WERI-Rb-1 (cell line): ENCODE data around the gene ARHGEF10L.
A peak's percentile ranks its signal among the peaks of the same experiment; 100 is the strongest.

Experiments
- DNase-seq: peaks from one replicate; pipeline ENCODE4 v3.0.0-alpha.2; 2020
- H3K27ac ChIP-seq: fragments of 250-450 bp; sonication (Bioruptor Pico); 2 replicates; pipeline ENCODE4 v1.5.1; 2020; ENCODE audit warnings: mild to moderate bottlenecking, moderate library complexity
- H3K27me3 ChIP-seq: fragments of 250-450 bp; sonication (Bioruptor Pico); 2 replicates; pipeline ENCODE4 v1.5.1; 2021; ENCODE audit warnings: mild to moderate bottlenecking, low read depth, moderate library complexity; ENCODE audit not compliant: insufficient read depth, severe bottlenecking
- H3K36me3 ChIP-seq: fragments of 250-450 bp; sonication (Bioruptor Pico); 2 replicates; pipeline ENCODE4 v1.5.1; 2020; ENCODE audit warnings: mild to moderate bottlenecking, moderate library complexity
- H3K4me3 ChIP-seq: 2 replicates; pipeline ENCODE4 v1.5.1; 2011; ENCODE audit warnings: low read depth, mild to moderate bottlenecking, control low read depth, low read length
- H3K9me3 ChIP-seq: fragments of 250-450 bp; sonication (Bioruptor Pico); 2 replicates; pipeline ENCODE4 v1.5.1; 2021; ENCODE audit warnings: mild to moderate bottlenecking, moderate library complexity; ENCODE audit not compliant: severe bottlenecking
- CTCF ChIP-seq: IDR thresholded peaks from 2 replicates; pipeline ENCODE4 v1.5.1; 2011; ENCODE audit warnings: low read depth, mild to moderate bottlenecking, control low read depth, inconsistent platforms, low read length

ARHGEF10L gene

GRCh38 chr1:17588048-17588871 lies 48.8 kb downstream of the ARHGEF10L start:
- no peaks in the 10 kb centered on the region for H3K9me3 ChIP-seq
- TF ChIP-seq CTCF: no peak
- H3K27me3 ChIP-seq: no peaks in the 10 kb centered on the region
- no peak overlapping the region; the same call in 1 of the 2 replicates for H3K4me3 ChIP-seq
- H3K36me3 ChIP-seq: peaks cover 14% of the 10 kb centered on the region
- H3K27ac ChIP-seq: peak overlapping the region; percentile 73
- DNase-seq: peak; percentile 68

- no peak for DNase-seq
- H3K36me3 ChIP-seq: peaks cover 22% of the 10 kb centered on the region
- H3K4me3 ChIP-seq: no peak overlapping the region
- TF ChIP-seq CTCF: no peak
- H3K9me3 ChIP-seq: no peaks in the 10 kb centered on the region
- H3K27me3 ChIP-seq: no peaks in the 10 kb centered on the region
- H3K27ac ChIP-seq: no peak overlapping the region
These were observed 52.4 kb downstream of the ARHGEF10L start for GRCh38 chr1:17591814-17592430.

- Histone ChIP-seq H3K36me3 (peaks cover 20% of the 10 kb centered on the region), H3K27ac (peak overlapping the region; percentile 1), H3K4me3 (no peak overlapping the region), H3K9me3 (no peaks in the 10 kb centered on the region), H3K27me3 (no peaks in the 10 kb centered on the region)
- TF ChIP-seq CTCF: no peak
- DNase-seq: no peak
These were observed 54.5 kb downstream of the ARHGEF10L start for GRCh38 chr1:17594026-17594425.

GRCh38 chr1:17594690-17595601 lies 55.4 kb downstream of the ARHGEF10L start:
- no peaks in the 10 kb centered on the region for H3K9me3 ChIP-seq
- no peak overlapping the region for H3K27ac ChIP-seq
- DNase-seq: peak; percentile 77
- TF ChIP-seq CTCF: no peak
- H3K36me3 ChIP-seq: peaks cover 20% of the 10 kb centered on the region
- no peak overlapping the region for H3K4me3 ChIP-seq
- H3K27me3 ChIP-seq: no peaks in the 10 kb centered on the region

- H3K9me3 ChIP-seq: no peaks in the 10 kb centered on the region
- no peak for TF ChIP-seq CTCF
- peaks cover 19% of the 10 kb centered on the region for H3K36me3 ChIP-seq
- H3K4me3 ChIP-seq: no peak overlapping the region
- DNase-seq: no peak
- H3K27me3 ChIP-seq: no peaks in the 10 kb centered on the region
- no peak overlapping the region for H3K27ac ChIP-seq
These were observed 56.1 kb downstream of the ARHGEF10L start for GRCh38 chr1:17595602-17595925.
